Muscle layer of colon (tissue), 2 donors: Measurements from ENCODE around the gene IST1.
"Not testable (repeated sequence)": the region's sequence is repeated elsewhere in the genome, so short reads cannot be mapped to it uniquely, and the experiment has no call there.

Source experiments
- H3K27ac ChIP-seq: one replicate; pipeline ENCODE4 v1.7.0; 2013; ENCODE audit warnings: low read depth, mild to moderate bottlenecking, low read length, moderate library complexity
- H3K27me3 ChIP-seq, 2 donors: one replicate each; pipeline ENCODE4 v1.7.0; 2013; ENCODE audit warnings: low read length in 2 of 2, mild to moderate bottlenecking in 2 of 2; ENCODE audit not compliant: insufficient read depth in 2 of 2, control insufficient read depth in 1 of 2
- H3K36me3 ChIP-seq: one replicate; pipeline ENCODE4 v1.7.0; 2013; ENCODE audit warnings: mild to moderate bottlenecking, low read length; ENCODE audit not compliant: insufficient read depth
- H3K4me1 ChIP-seq: one replicate; pipeline ENCODE4 v1.7.0; 2013; ENCODE audit warnings: mild to moderate bottlenecking, low read length; ENCODE audit not compliant: insufficient read depth
- H3K4me3 ChIP-seq, 2 donors: one replicate each; pipeline ENCODE4 v1.7.0; 2013; ENCODE audit warnings: low read length in 2 of 2, low read depth in 1 of 2, mild to moderate bottlenecking in 1 of 2, moderate library complexity in 1 of 2
- H3K9ac ChIP-seq: one replicate; pipeline ENCODE4 v1.7.0; 2013; ENCODE audit warnings: low read length
- H3K9me3 ChIP-seq: one replicate; pipeline ENCODE4 v1.7.0; 2013; ENCODE audit warnings: mild to moderate bottlenecking, low read length
- donor health status: abdominal sarcoma.
- donor health status: Adenocarcinoma of cecum.

Gene IST1

DNA sequence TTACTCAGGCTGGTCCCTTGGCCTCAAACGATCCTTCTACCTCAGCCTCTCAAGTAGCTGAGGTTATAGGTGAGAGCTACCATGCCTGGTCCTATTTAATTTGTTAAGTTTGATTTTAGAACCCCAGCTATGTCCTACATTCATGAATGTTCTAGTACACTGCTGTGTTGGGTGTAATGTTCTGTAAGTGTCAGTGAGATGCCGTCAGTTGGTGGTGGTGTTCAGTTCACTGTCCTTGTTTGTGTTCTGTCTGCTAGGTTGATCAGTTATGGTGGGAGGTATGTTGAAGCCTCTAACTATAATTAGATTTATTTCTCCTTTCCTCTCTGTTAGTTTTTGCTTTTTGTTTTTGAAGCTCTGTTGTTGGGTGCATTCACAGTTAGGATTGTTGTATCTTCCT, 8.3 kb downstream of the IST1 start:
- H3K27me3 ChIP-seq = no peaks in the 10 kb centered on the region
- H3K4me3 ChIP-seq = no peak overlapping the region
- no peaks in the 10 kb centered on the region for H3K9me3 ChIP-seq
- H3K36me3 ChIP-seq = no peaks in the 10 kb centered on the region
- peaks cover 11% of the 10 kb centered on the region for H3K4me1 ChIP-seq
- H3K9ac ChIP-seq = no peak overlapping the region
- no peak overlapping the region for H3K27ac ChIP-seq

DNA sequence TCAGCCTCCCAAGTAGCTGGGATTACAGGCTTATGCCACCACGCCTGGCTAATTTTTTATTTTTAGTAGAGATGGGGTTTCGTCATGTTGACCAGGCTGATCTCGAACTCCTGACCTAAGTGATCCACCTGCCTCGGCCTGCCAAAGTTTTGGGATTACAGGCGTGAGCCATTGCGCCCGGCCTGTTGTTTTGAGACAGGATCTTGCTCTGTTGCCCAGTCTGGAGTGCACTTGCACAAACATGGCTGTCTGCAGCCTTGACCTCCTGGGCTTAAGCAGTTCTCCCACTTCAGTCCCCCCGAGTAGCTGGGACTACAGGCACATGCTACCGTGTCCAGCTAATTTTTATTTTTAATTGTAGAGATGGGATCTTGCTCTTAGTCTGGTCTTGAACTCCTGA, 8.9 kb downstream of the IST1 start:
- H3K4me1 ChIP-seq = peaks cover 5% of the 10 kb centered on the region

GRCh38 chr16:71905765-71906164, 10.4 kb downstream of the IST1 start:
- H3K9me3 ChIP-seq, H3K27me3 ChIP-seq, H3K27ac ChIP-seq, H3K4me1 ChIP-seq, H3K4me3 ChIP-seq, H3K36me3 ChIP-seq, H3K9ac ChIP-seq: not testable (repeated sequence)

More for the DNA sequence above, 8.9 kb downstream of the IST1 start:
- Histone ChIP-seq H3K4me3 (no peak overlapping the region), H3K36me3 (peaks cover 4% of the 10 kb centered on the region), H3K27ac (no peak overlapping the region), H3K27me3 (no peaks in the 10 kb centered on the region), H3K9me3 (no peaks in the 10 kb centered on the region), H3K9ac (no peak overlapping the region)

DNA sequence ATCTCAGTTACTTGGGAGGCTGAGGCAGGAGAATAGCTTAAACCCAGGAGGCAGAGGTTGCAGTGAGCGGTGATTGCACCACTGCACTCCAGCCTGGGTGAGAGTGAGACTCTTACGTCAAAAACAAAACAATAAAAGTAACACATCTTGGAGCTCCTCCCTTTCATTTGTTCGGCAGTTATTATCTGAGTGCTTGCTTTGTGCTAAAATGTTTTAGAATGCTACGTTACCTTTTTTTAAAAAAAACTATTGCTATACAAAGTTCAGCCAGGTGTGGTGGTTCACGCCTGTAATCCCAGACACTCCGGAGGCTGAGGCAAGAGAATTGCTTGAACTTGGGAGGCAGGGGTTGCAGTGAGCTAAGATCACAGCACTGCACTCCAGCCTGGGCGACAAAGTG, 15.8 kb downstream of the IST1 start:
- Histone ChIP-seq H3K27ac (no peak overlapping the region), H3K36me3 (peaks cover 5% of the 10 kb centered on the region), H3K9me3 (no peaks in the 10 kb centered on the region), H3K4me1 (peaks cover 5% of the 10 kb centered on the region), H3K4me3 (no peak overlapping the region), H3K27me3 (no peaks in the 10 kb centered on the region), H3K9ac (no peak overlapping the region)

- peaks cover 10% of the 10 kb centered on the region for H3K4me1 ChIP-seq
- no peaks in the 10 kb centered on the region for H3K9me3 ChIP-seq
- no peak overlapping the region for H3K27ac ChIP-seq
- H3K9ac ChIP-seq = no peak overlapping the region
- no peak overlapping the region for H3K4me3 ChIP-seq
- peaks cover 5% of the 10 kb centered on the region for H3K36me3 ChIP-seq
- H3K27me3 ChIP-seq = no peaks in the 10 kb centered on the region
Measured at GRCh38 chr16:71912534-71913275, 17.4 kb downstream of the IST1 start.

DNA sequence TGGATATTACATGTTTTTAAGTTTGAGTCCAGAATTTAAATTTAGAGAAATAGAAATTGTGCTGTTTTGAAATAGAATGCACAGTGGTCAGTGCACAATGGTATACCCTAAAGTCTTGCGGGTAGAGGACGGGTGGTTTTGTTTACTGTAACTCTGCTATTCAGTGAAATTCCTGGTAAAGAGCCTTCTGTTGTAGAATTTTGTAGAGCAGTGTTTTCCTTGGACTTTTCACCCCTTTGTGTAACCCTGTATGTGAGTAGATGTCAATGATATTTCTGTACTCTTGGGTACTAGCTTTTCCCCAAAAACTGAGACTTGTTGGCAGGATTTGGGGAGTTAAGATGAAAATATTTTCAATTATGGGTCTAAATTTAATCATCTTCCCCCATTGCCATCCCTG, 19.5 kb downstream of the IST1 start:
- no peak overlapping the region for H3K27ac ChIP-seq
- peaks cover 21% of the 10 kb centered on the region for H3K4me1 ChIP-seq
- no peaks in the 10 kb centered on the region for H3K27me3 ChIP-seq
- H3K9me3 ChIP-seq = no peaks in the 10 kb centered on the region
- no peak overlapping the region for H3K4me3 ChIP-seq
- no peak overlapping the region for H3K9ac ChIP-seq
- H3K36me3 ChIP-seq = peaks cover 10% of the 10 kb centered on the region

DNA sequence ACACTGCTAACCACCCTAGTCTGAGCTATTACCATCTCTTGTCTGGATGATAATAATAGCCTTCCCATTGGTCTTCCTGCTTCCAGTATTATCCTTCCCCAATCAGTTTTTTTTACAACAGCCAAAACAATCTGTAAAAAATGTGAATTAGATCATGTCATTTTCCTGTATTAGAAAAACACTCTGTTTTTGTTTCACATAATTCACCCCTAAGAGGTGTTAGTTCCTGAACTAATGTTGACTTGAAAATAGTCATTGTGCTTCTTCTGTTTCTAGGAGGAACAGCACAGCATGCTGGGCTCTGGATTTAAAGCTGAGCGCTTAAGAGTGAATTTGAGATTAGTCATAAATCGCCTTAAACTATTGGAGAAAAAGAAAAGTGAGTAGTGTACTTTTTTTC, 20.0 kb downstream of the IST1 start:
- H3K4me3 ChIP-seq = no peak overlapping the region
- peaks cover 14% of the 10 kb centered on the region for H3K36me3 ChIP-seq
- H3K4me1 ChIP-seq = peaks cover 21% of the 10 kb centered on the region
- no peaks in the 10 kb centered on the region for H3K27me3 ChIP-seq
- H3K27ac ChIP-seq = no peak overlapping the region
- H3K9me3 ChIP-seq = no peaks in the 10 kb centered on the region
- H3K9ac ChIP-seq = no peak overlapping the region

DNA sequence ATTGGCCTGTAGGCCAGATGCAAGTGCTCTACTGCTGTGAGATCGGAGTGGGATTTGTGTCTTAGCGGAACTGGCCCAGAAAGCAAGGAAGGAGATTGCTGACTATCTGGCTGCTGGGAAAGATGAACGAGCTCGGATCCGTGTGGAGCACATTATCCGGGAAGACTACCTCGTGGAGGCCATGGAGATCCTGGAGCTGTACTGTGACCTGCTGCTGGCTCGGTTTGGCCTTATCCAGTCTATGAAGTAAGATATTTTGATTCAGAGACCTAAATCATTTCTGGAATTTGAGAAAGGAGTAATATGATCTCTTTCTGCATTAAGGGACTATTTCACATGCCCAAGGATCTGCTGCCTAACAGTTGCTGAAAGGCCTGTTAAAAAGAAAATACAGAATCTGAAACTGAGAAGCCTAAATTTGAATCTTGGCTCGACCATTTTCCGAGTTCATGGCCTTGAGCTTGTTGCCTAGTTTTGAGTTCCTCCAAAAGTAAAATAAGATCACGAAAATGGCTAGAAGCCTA, 21.1 kb downstream of the IST1 start:
- no peak overlapping the region for H3K4me3 ChIP-seq
- H3K27ac ChIP-seq = no peak overlapping the region
- no peaks in the 10 kb centered on the region for H3K9me3 ChIP-seq
- H3K9ac ChIP-seq = no peak overlapping the region
- H3K27me3 ChIP-seq = no peaks in the 10 kb centered on the region
- H3K4me1 ChIP-seq = peaks cover 21% of the 10 kb centered on the region
- peaks cover 24% of the 10 kb centered on the region for H3K36me3 ChIP-seq

GRCh38 chr16:71917900-71918299, 22.6 kb downstream of the IST1 start:
- peaks cover 39% of the 10 kb centered on the region for H3K36me3 ChIP-seq
- H3K27me3 ChIP-seq = no peaks in the 10 kb centered on the region
- H3K4me1 ChIP-seq = peaks cover 21% of the 10 kb centered on the region

DNA sequence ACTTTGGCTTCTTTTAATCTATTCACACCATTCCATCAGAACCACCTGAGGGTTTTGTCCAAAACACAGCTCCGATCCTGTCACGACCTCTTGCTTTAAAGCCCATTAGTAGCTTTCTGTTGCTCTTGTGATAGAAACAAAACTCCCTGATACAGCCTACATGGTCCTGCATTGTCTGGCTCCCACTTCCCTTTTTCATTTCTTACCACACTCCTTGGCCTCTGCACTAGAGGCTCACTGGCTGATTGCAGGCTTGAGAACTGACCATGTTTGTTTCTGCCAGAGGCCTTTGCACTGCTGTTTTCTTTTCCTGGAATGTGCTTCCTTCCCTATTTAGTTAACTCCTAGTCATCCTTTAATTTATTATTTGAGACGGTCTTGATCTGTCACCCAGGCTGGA, 23.7 kb downstream of the IST1 start:
- Histone ChIP-seq H3K9me3 (no peaks in the 10 kb centered on the region), H3K4me3 (no peak overlapping the region), H3K9ac (no peak overlapping the region), H3K27me3 (no peaks in the 10 kb centered on the region), H3K36me3 (peaks cover 49% of the 10 kb centered on the region), H3K4me1 (peaks cover 21% of the 10 kb centered on the region), H3K27ac (no peak overlapping the region)

More at GRCh38 chr16:71917900-71918299, 22.6 kb downstream of the IST1 start:
- peak overlapping the region in 1 of 2 donors; percentile 5 for H3K4me3 ChIP-seq
- no peak overlapping the region for H3K9ac ChIP-seq
- H3K9me3 ChIP-seq = no peaks in the 10 kb centered on the region
- peak overlapping the region; percentile 19 for H3K27ac ChIP-seq

DNA sequence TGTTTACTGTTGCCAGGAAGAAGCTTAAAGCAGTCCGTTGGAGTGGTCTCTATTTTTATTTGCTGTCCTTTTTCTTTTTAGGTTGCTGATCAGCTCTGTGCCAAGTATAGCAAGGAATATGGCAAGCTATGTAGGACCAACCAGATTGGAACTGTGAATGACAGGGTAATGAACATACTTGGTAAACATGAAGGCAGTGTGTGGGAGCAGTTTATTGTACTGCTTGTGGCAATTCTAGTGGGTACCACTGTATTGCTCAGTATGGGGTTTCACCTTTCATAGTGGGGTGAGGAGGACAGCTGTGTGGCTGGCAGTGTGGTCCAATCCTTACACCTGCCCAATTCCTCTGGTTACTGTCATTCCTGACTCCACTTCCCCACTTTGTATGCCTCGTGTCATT, 25.3 kb downstream of the IST1 start:
- peaks cover 63% of the 10 kb centered on the region for H3K36me3 ChIP-seq
- peaks cover 21% of the 10 kb centered on the region for H3K4me1 ChIP-seq
- no peak overlapping the region for H3K27ac ChIP-seq
- H3K27me3 ChIP-seq = no peaks in the 10 kb centered on the region
- no peak overlapping the region for H3K9ac ChIP-seq
- no peak overlapping the region for H3K4me3 ChIP-seq
- H3K9me3 ChIP-seq = no peaks in the 10 kb centered on the region
